Esophagus squamous epithelium (tissue), 5 donors: ENCODE data around the gene MVB12B. TPM values are rescaled to one million over a fixed set of nuclear protein-coding genes. Genes with fewer than 3 reads are reported as not detected.
A peak's percentile ranks its signal among the peaks of the same experiment; 100 is the strongest.

ENCODE experiments used
- DNase-seq: peaks from one replicate; lab custom pipeline; 2025; lab: John Stamatoyannopoulos, UW
- H3K27ac ChIP-seq, 4 donors: fragments of 200-600 bp; sonication (generic); one replicate each; pipeline ENCODE4 v1.5.1; 2016 to 2019; ENCODE audit warnings: mild to moderate bottlenecking in 1 of 4
- H3K27me3 ChIP-seq, 4 donors: fragments of 200-600 bp; sonication (generic); 1 replicate in 3 of 4; 2 replicates in 1 of 4; pipeline versions ENCODE4 v1.5.1 to v1.6.0; 2017 to 2021; ENCODE audit warnings: antibody characterized with exemption in 1 of 4
- H3K36me3 ChIP-seq, 3 donors: fragments of 200-600 bp; sonication (generic); one replicate each; pipeline ENCODE4 v1.5.1; 2016 to 2019
- H3K4me1 ChIP-seq, 3 donors: fragments of 200-600 bp; sonication (generic); one replicate each; pipeline ENCODE4 v1.5.1; 2017 to 2019
- H3K4me3 ChIP-seq, 4 donors: fragments of 200-600 bp; sonication (generic); 1 replicate in 3 of 4; 2 replicates in 1 of 4; pipeline ENCODE4 v1.5.1; 2016 to 2019; ENCODE audit warnings: mild to moderate bottlenecking in 2 of 4, moderate library complexity in 1 of 4
- H3K9me3 ChIP-seq, 3 donors: fragments of 200-600 bp; sonication (generic); one replicate each; pipeline ENCODE4 v1.5.1; 2016 to 2019
- POLR2A ChIP-seq, 4 donors: fragments of 450-650 bp; IDR thresholded peaks; one replicate each; pipeline ENCODE4 v1.6.1; 2017; ENCODE audit warnings: antibody characterized with exemption in 4 of 4, mild to moderate bottlenecking in 4 of 4, moderate library complexity in 3 of 4
- WGBS, 2 donors: methylation state at CpG; one replicate each; pipeline ENCODE4 v1.1.5; 2018; 5-methylcytosine and 5-hydroxymethylcytosine counted together
- intact Hi-C: fragments of 100-400 bp; cut with DNase I; formaldehyde crosslinking; loops from one replicate; pipeline ENCODE4 v1.15.0; 2022
- total RNA-seq, 4 donors: library from RNA; depleted of rRNA; stranded (reverse); fragments of >200 nt; gene quantifications; one replicate each; pipeline ENCODE4 v1.1.0, GENCODE V29; 2016
- TF ChIP-seq, protein P1 (sequence below), 6 experiments: fragments of 450-650 bp in 4 of 6; fragments of 200-600 bp in 2 of 6; sonication (generic) in 2 of 6; IDR thresholded peaks; one replicate each; pipeline ENCODE4 v1.5.1; 2016 to 2019; ENCODE audit warnings: antibody characterized with exemption in 6 of 6, mild to moderate bottlenecking in 4 of 6, moderate library complexity in 4 of 6
- donor health status: DM: yes; HTN: yes; CAD: no.

The MVB12B gene
- total RNA-seq, 4 donors from 2014 or later, result 3.2 to 13.2 (median 5.3) TPM

GRCh38 chr9:126404459-126404858 lies 77.8 kb downstream of the MVB12B start:
- intact Hi-C loops, result no loop called here
- Histone ChIP-seq H3K9me3 (no peaks in the 10 kb centered on the region), H3K27ac (no peak overlapping the region), H3K36me3 (peaks cover 0 to 54% (median 0%) of the 10 kb centered on the region in 3 donors), H3K4me1 (no peaks in the 10 kb centered on the region), H3K27me3 (no peaks in the 10 kb centered on the region), H3K4me3 (no peak overlapping the region)
- no peak for DNase-seq
- no peak for TF ChIP-seq POLR2A (IDR thresholded peaks at IDR 0.05)
- TF ChIP-seq, protein P1, sequence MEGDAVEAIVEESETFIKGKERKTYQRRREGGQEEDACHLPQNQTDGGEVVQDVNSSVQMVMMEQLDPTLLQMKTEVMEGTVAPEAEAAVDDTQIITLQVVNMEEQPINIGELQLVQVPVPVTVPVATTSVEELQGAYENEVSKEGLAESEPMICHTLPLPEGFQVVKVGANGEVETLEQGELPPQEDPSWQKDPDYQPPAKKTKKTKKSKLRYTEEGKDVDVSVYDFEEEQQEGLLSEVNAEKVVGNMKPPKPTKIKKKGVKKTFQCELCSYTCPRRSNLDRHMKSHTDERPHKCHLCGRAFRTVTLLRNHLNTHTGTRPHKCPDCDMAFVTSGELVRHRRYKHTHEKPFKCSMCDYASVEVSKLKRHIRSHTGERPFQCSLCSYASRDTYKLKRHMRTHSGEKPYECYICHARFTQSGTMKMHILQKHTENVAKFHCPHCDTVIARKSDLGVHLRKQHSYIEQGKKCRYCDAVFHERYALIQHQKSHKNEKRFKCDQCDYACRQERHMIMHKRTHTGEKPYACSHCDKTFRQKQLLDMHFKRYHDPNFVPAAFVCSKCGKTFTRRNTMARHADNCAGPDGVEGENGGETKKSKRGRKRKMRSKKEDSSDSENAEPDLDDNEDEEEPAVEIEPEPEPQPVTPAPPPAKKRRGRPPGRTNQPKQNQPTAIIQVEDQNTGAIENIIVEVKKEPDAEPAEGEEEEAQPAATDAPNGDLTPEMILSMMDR (IDR thresholded peaks at IDR 0.05), result no peak
- 67 to 97% methylated on average over 3 of the region's 14 CpGs for WGBS, 2 donors

DNA sequence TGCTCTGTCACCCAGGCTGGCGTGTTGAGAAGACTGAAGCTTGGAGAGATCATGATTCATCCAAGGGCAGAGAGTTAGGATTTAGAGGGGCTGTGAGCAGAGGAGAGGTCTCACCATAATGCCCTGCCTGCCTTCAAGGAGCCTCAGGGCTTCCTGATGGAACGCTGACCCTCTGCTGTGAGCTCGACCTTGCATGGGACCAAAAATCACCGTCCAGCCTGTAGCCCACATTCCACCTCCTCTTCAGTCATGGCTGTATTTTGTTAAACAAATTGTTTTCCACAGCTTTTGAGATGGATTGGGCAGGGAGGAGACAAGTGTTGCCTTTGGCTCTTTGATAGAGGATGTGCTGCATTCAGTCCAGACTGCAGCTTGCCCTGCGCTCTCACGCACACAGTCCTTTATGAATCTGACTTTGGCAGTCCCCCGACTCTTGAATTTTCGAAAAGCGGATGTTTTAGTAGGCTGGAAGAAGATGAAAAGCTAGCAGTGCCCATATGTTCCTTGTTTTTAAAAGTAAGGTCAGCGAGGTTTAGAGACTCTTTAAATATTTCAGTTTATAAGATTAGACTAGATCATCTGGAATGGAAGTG lies 79.5 kb downstream of the MVB12B start:
- peaks cover 0 to 8% (median 0%) of the 10 kb centered on the region in 3 donors for H3K4me1 ChIP-seq
- peak overlapping the region in 2 of 4 donors; percentile 23 to 62 for H3K27ac ChIP-seq
- H3K4me3 ChIP-seq, result no peak overlapping the region
- 76 to 94% methylated on average over 8 to 10 of the region's 10 CpGs for WGBS, 2 donors
- H3K9me3 ChIP-seq, result no peaks in the 10 kb centered on the region
- intact Hi-C loops, result no loop called here
- peaks cover 0 to 39% (median 0%) of the 10 kb centered on the region in 3 donors for H3K36me3 ChIP-seq
- H3K27me3 ChIP-seq, result no peaks in the 10 kb centered on the region
- TF ChIP-seq POLR2A (IDR thresholded peaks at IDR 0.05), result no peak
- TF ChIP-seq, protein P1 (IDR thresholded peaks at IDR 0.05), result no peak
- DNase-seq, result no peak

DNA sequence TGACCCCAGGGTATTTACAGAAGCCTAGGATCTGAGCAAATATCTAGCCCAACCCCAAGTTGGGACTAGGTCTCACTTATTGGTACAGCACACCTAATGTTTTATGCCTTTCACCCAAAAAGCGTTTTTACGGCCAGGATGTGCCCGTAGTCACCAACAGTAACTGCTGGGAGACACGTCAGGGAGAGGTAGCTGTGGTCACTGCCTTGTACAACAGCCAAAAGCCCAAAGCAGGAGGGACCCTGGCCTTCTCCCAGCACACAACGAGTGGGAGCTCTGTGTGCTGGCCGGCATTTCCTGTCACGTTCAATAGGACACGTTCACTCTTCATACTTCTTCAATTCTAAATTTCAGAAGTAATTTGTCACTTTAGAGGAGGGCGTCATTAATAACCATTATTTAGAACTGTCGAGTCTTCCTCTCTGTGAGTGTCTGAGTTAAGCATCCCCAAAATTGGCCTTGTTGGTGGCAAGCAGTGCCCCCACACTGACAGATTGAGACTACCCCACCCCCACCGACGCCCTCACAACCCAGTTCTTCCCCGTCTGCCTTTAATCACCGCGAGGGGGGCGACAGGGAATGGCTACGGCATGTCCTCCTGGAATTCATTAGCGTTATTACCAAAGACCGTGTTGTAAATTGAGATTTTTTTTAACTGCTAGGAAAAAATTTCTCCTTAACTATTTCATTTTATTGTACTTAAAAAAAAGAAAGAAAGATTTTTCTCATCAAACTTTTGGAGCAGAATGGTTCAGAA lies 80.7 kb downstream of the MVB12B start:
- intact Hi-C loops, result no loop called here
- WGBS, 2 donors, result 68 to 89% methylated on average over 19 of the region's 19 CpGs
- TF ChIP-seq, protein P1 (IDR thresholded peaks at IDR 0.05), result no peak
- no peak for TF ChIP-seq POLR2A (IDR thresholded peaks at IDR 0.05)
- peaks cover 0 to 19% (median 5%) of the 10 kb centered on the region in 3 donors for H3K4me1 ChIP-seq
- H3K9me3 ChIP-seq, result no peaks in the 10 kb centered on the region
- no peak for DNase-seq
- peak overlapping the region in 2 of 4 donors; percentile 4 to 62 for H3K27ac ChIP-seq
- no peaks in the 10 kb centered on the region for H3K27me3 ChIP-seq
- H3K4me3 ChIP-seq, result no peak overlapping the region
- peaks cover 0 to 34% (median 0%) of the 10 kb centered on the region in 3 donors for H3K36me3 ChIP-seq

GRCh38 chr9:126408004-126408403 lies 81.4 kb downstream of the MVB12B start:
- no peaks in the 10 kb centered on the region for H3K27me3 ChIP-seq
- H3K27ac ChIP-seq, result no peak overlapping the region
- 84 to 92% methylated on average over 9 to 10 of the region's 10 CpGs for WGBS, 2 donors
- peaks cover 0 to 27% (median 0%) of the 10 kb centered on the region in 3 donors for H3K36me3 ChIP-seq
- no peaks in the 10 kb centered on the region for H3K9me3 ChIP-seq
- DNase-seq, result no peak
- peaks cover 0 to 27% (median 5%) of the 10 kb centered on the region in 3 donors for H3K4me1 ChIP-seq
- TF ChIP-seq, protein P1 (IDR thresholded peaks at IDR 0.05), result no peak
- no peak for TF ChIP-seq POLR2A (IDR thresholded peaks at IDR 0.05)
- H3K4me3 ChIP-seq, result no peak overlapping the region
- intact Hi-C loops, result no loop called here

DNA sequence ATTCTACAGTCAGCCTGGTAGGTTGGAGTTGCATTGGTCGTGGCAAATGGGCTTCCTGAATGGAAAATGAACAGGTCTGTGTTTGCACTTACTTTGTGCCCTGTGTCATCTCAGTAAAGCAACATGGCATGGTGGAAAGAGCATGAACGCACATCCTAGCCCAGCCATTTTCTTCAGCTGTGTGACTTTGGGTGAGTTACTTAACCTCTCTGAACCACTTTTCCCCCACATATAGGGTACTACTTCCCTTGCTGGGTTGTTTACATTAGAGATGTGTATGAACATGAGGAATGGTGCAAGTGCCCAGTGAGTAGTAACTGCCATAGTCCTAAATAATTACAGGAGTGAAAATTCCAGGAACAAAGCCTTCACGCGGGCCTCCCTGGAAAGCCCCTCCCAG lies 83.6 kb downstream of the MVB12B start:
- WGBS, 2 donors, result 62% methylated on average over 3 to 4 of the region's 4 CpGs
- H3K36me3 ChIP-seq, result peaks cover 0 to 22% (median 0%) of the 10 kb centered on the region in 3 donors
- no peak for DNase-seq
- TF ChIP-seq, protein P1 (IDR thresholded peaks at IDR 0.05), result no peak
- TF ChIP-seq POLR2A (IDR thresholded peaks at IDR 0.05), result no peak
- no peaks in the 10 kb centered on the region for H3K9me3 ChIP-seq
- intact Hi-C loops, result no loop called here
- H3K4me3 ChIP-seq, result no peak overlapping the region
- H3K27me3 ChIP-seq, result no peaks in the 10 kb centered on the region
- peaks cover 0 to 29% (median 5%) of the 10 kb centered on the region in 3 donors for H3K4me1 ChIP-seq
- no peak overlapping the region for H3K27ac ChIP-seq
